ENCODE results near the gene PTCH1.

DNA sequence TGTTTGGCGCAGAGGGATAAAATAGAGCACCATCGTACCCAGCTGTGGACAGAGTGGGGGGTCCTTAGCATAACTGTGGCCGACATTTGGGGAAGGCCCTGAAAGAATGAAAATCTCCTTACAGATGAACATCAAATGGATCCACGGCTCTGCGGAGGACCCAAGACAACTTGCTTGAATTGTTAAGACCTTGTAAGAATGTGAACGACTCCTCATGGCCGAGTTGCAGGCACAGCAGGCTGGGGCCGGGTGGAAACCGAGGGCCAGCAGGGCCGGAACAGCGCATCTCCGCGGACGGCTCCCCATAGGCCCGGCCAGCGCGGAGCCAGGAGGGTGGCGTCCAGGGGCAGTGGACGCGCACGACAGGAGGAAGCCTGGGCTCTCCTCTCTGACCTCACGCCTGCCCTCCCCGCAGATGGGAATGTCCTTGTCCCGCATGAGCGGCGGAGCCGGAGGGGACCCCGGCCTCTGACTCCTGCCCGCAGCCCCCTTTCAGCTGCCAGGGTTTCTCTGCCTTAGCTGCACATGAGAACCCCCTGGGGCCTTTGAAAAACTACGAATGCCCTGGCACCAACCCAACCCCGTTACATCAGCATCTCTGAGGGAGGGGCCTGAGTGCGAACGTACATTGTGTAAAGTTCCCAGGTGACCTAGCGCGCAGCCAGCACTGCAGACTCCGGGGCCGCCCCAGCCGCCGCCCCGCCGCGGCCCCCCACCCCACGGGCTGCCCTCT lies 36.2 kb upstream of the PTCH1 start:
- no peak for TF ChIP-seq CTCF (IDR thresholded peaks at IDR 0.05)
- TF ChIP-seq POLR2AphosphoS5 (IDR thresholded peaks at IDR 0.05; ENCODE audit: low read depth, low read length): no peak
- no peak for TF ChIP-seq REST (IDR thresholded peaks at IDR 0.05; ENCODE audit: insufficient read depth in 1 of 2, low read depth in 2 of 2, low read length in 1 of 2)
- TF ChIP-seq SIN3A (IDR thresholded peaks at IDR 0.05; ENCODE audit: borderline replicate concordance, insufficient read depth, low read depth, low read length): no peak

Measured in Panc1 (cell line).